GM23248 (cell line): Measurements from ENCODE around the gene HIVEP3. TPM values are rescaled to one million over a fixed set of nuclear protein-coding genes. Genes with fewer than 3 reads are reported as not detected.

Experiments
- DNase-seq: peaks from one replicate; pipeline ENCODE4 v3.0.0-alpha.2; 2015
- H2AFZ ChIP-seq: fragments of 200-600 bp; sonication (generic); 2 replicates; pipeline ENCODE4 v1.6.1; 2016; ENCODE audit warnings: antibody characterized with exemption
- H3F3A ChIP-seq: fragments of 200-600 bp; sonication (generic); 2 replicates; pipeline ENCODE4 v1.6.1; 2016; ENCODE audit warnings: mild to moderate bottlenecking, antibody characterized with exemption, mixed run types; ENCODE audit not compliant: insufficient read depth
- H3K27ac ChIP-seq: fragments of 200-600 bp; sonication (generic); 2 replicates; pipeline ENCODE4 v1.5.1; 2016; ENCODE audit warnings: mild to moderate bottlenecking
- H3K27me3 ChIP-seq: fragments of 200-600 bp; sonication (generic); replicated peaks from 2 replicates; pipeline ENCODE4 v1.6.1; 2016; ENCODE audit warnings: mild to moderate bottlenecking; ENCODE audit not compliant: insufficient read depth
- H3K36me3 ChIP-seq: fragments of 200-600 bp; sonication (generic); 2 replicates; pipeline ENCODE4 v1.6.1; 2016; ENCODE audit warnings: low read depth, mild to moderate bottlenecking
- H3K4me1 ChIP-seq: fragments of 200-600 bp; sonication (generic); 2 replicates; pipeline ENCODE4 v1.6.1; 2016; ENCODE audit warnings: mild to moderate bottlenecking; ENCODE audit not compliant: insufficient read depth
- H3K4me2 ChIP-seq: fragments of 200-600 bp; sonication (generic); one replicate; pipeline ENCODE4 v1.6.1; 2016; ENCODE audit warnings: mild to moderate bottlenecking; ENCODE audit not compliant: unreplicated experiment
- H3K4me3 ChIP-seq: fragments of 200-600 bp; sonication (generic); 2 replicates; pipeline ENCODE4 v1.5.1; 2016; ENCODE audit warnings: mild to moderate bottlenecking
- H3K79me2 ChIP-seq: fragments of 200-600 bp; sonication (generic); 2 replicates; pipeline ENCODE4 v1.6.1; 2016; ENCODE audit warnings: mild to moderate bottlenecking; ENCODE audit not compliant: insufficient read depth
- H3K9ac ChIP-seq: fragments of 200-600 bp; sonication (generic); 2 replicates; pipeline ENCODE4 v1.6.1; 2016; ENCODE audit warnings: mild to moderate bottlenecking
- H3K9me2 ChIP-seq: fragments of 200-600 bp; sonication (generic); 2 replicates; pipeline ENCODE4 v1.6.1; 2016; ENCODE audit warnings: mixed run types, mild to moderate bottlenecking, moderate library complexity; ENCODE audit not compliant: insufficient read depth
- H3K9me3 ChIP-seq: fragments of 200-600 bp; sonication (generic); one replicate; pipeline ENCODE4 v1.6.1; 2017; ENCODE audit warnings: low read depth
- H4K20me1 ChIP-seq: fragments of 200-600 bp; sonication (generic); 2 replicates; pipeline ENCODE4 v1.6.0; 2016; ENCODE audit not compliant: insufficient read depth
- EZH2 ChIP-seq: fragments of 200-600 bp; sonication (generic); IDR thresholded peaks from 2 replicates; pipeline ENCODE4 v1.6.1; 2018; ENCODE audit warnings: antibody characterized with exemption, mild to moderate bottlenecking; ENCODE audit not compliant: insufficient read depth, poor library complexity, severe bottlenecking
- EZH2phosphoT487 ChIP-seq: fragments of 200-600 bp; sonication (generic); IDR thresholded peaks from 2 replicates; pipeline ENCODE4 v1.6.1; 2018; ENCODE audit warnings: antibody characterized with exemption, moderate library complexity, mild to moderate bottlenecking, low read depth; ENCODE audit not compliant: insufficient read depth
- WGBS, 2 experiments: methylation state at CpG; one replicate each; pipeline ENCODE4 v1.1.6; 2015 to 2017; ENCODE audit warnings: low lambda C conversion rate in 2 of 2, low coverage in 1 of 2; ENCODE audit errors: missing lambda C conversion rate in 2 of 2; 5-methylcytosine and 5-hydroxymethylcytosine counted together
- in situ Hi-C: fragments of 300-500 bp; cut with MboI; formaldehyde crosslinking; loops from 2 replicates; pipeline ENCODE4 v1.15.0; 2020
- polyA plus RNA-seq: library from polyadenylated mRNA; unstranded; fragments of >200 nt; fragmentation: Nextera tagmentation; extraction: Ambion mirVana; gene quantifications from 2 replicates; pipeline ENCODE4 v1.2.1, GENCODE V29; 2016
- total RNA-seq: library from RNA; depleted of rRNA; stranded (reverse); fragments of >200 nt; shearing (Covaris generic); gene quantifications from 2 replicates; pipeline ENCODE4 v1.2.3, GENCODE V29; 2014; rRNA removed

Gene HIVEP3
- total RNA-seq = 1.7 and 2.0 TPM in 2 replicates
- 6.6 and 7.2 TPM in 2 replicates for polyA plus RNA-seq

GRCh38 chr1:41918450-41919043, at the start of gene HIVEP3:
Gene HIVEP3 (minus strand): TSS chr1:41918922.
- H3K27me3 ChIP-seq = no peaks in the 10 kb centered on the region
- TF ChIP-seq EZH2phosphoT487 (no peak), EZH2 (no peak)
- peaks cover 23% of the 10 kb centered on the region for H3K4me1 ChIP-seq
- H4K20me1 ChIP-seq = no peaks in the 10 kb centered on the region
- H3K27ac ChIP-seq = no peak within 1 kb of the TSS
- no peaks in the 10 kb centered on the region for H3K9me2 ChIP-seq
- H3K79me2 ChIP-seq = no peaks in the 10 kb centered on the region
- peak within 1 kb of the TSS; percentile 60 for H3K9ac ChIP-seq
- peaks cover 7% of the 10 kb centered on the region; the same call in 1 of the 2 replicates for H3F3A ChIP-seq
- 2 to 4% methylated on average over 15 of the region's 15 CpGs for WGBS, 2 experiments
- H3K4me3 ChIP-seq = peak within 1 kb of the TSS; percentile 82
- H3K9me3 ChIP-seq = no peaks in the 10 kb centered on the region
- in situ Hi-C loops = no loop called here
- H3K4me2 ChIP-seq = peak within 1 kb of the TSS; percentile 81
- DNase-seq = peak; percentile 70
- peak within 1 kb of the TSS; percentile 87 for H2AFZ ChIP-seq
- no peaks in the 10 kb centered on the region for H3K36me3 ChIP-seq

GRCh38 chr1:41964400-41964799, 45.7 kb upstream of the HIVEP3 start:
- H3K9me2 ChIP-seq = no peaks in the 10 kb centered on the region
- no peaks in the 10 kb centered on the region for H3K4me1 ChIP-seq
- no peak overlapping the region for H3K27ac ChIP-seq
- H3K9ac ChIP-seq = no peak overlapping the region
- H4K20me1 ChIP-seq = no peaks in the 10 kb centered on the region
- no peak overlapping the region for H2AFZ ChIP-seq
- H3K4me2 ChIP-seq = no peak overlapping the region
- no peaks in the 10 kb centered on the region for H3K9me3 ChIP-seq
- no peak for DNase-seq
- in situ Hi-C loops = no loop called here
- 93 to 100% methylated on average over 3 of the region's 3 CpGs for WGBS, 2 experiments
- H3F3A ChIP-seq = no peaks in the 10 kb centered on the region
- TF ChIP-seq EZH2phosphoT487 (no peak), EZH2 (no peak)
- no peak overlapping the region for H3K4me3 ChIP-seq
- no peaks in the 10 kb centered on the region for H3K79me2 ChIP-seq
- no peaks in the 10 kb centered on the region for H3K27me3 ChIP-seq
- H3K36me3 ChIP-seq = no peaks in the 10 kb centered on the region

GRCh38 chr1:41963636-41964035, 44.9 kb upstream of the HIVEP3 start:
- no peaks in the 10 kb centered on the region for H3K9me3 ChIP-seq
- H3K4me1 ChIP-seq = no peaks in the 10 kb centered on the region
- H4K20me1 ChIP-seq = no peaks in the 10 kb centered on the region
- H3K9me2 ChIP-seq = no peaks in the 10 kb centered on the region
- H3K27ac ChIP-seq = no peak overlapping the region
- H3K36me3 ChIP-seq = no peaks in the 10 kb centered on the region
- in situ Hi-C loops = no loop called here
- no peak overlapping the region for H3K4me2 ChIP-seq
- no peak overlapping the region for H3K4me3 ChIP-seq
- no peak overlapping the region for H3K9ac ChIP-seq
- H3K27me3 ChIP-seq = no peaks in the 10 kb centered on the region
- no peaks in the 10 kb centered on the region for H3F3A ChIP-seq
- no peaks in the 10 kb centered on the region for H3K79me2 ChIP-seq
- TF ChIP-seq EZH2 (no peak), EZH2phosphoT487 (no peak)
- H2AFZ ChIP-seq = peak overlapping the region; percentile 14; the same call in 1 of the 2 replicates
- 50 to 55% methylated on average over 6 of the region's 6 CpGs for WGBS, 2 experiments
- peak; percentile 50 for DNase-seq

GRCh38 chr1:41958015-41958673, 39.4 kb upstream of the HIVEP3 start:
- H3K9ac ChIP-seq = no peak overlapping the region
- no peak overlapping the region for H3K4me3 ChIP-seq
- no peaks in the 10 kb centered on the region for H3K79me2 ChIP-seq
- no peak overlapping the region for H2AFZ ChIP-seq
- WGBS, 2 experiments = 91 to 92% methylated on average over 6 of the region's 6 CpGs
- H3K9me2 ChIP-seq = no peaks in the 10 kb centered on the region
- no peaks in the 10 kb centered on the region for H3K27me3 ChIP-seq
- peaks cover 48% of the 10 kb centered on the region for H3F3A ChIP-seq
- no peaks in the 10 kb centered on the region for H3K36me3 ChIP-seq
- no peaks in the 10 kb centered on the region for H3K9me3 ChIP-seq
- no peak for TF ChIP-seq EZH2
- no peak for TF ChIP-seq EZH2phosphoT487
- in situ Hi-C loops = no loop called here
- DNase-seq = no peak
- H3K27ac ChIP-seq = peak overlapping the region; percentile 18
- no peaks in the 10 kb centered on the region for H4K20me1 ChIP-seq
- H3K4me1 ChIP-seq = peaks cover 43% of the 10 kb centered on the region
- no peak overlapping the region for H3K4me2 ChIP-seq
